ENCODE measurements around the gene EXOC6.

Gene EXOC6

DNA sequence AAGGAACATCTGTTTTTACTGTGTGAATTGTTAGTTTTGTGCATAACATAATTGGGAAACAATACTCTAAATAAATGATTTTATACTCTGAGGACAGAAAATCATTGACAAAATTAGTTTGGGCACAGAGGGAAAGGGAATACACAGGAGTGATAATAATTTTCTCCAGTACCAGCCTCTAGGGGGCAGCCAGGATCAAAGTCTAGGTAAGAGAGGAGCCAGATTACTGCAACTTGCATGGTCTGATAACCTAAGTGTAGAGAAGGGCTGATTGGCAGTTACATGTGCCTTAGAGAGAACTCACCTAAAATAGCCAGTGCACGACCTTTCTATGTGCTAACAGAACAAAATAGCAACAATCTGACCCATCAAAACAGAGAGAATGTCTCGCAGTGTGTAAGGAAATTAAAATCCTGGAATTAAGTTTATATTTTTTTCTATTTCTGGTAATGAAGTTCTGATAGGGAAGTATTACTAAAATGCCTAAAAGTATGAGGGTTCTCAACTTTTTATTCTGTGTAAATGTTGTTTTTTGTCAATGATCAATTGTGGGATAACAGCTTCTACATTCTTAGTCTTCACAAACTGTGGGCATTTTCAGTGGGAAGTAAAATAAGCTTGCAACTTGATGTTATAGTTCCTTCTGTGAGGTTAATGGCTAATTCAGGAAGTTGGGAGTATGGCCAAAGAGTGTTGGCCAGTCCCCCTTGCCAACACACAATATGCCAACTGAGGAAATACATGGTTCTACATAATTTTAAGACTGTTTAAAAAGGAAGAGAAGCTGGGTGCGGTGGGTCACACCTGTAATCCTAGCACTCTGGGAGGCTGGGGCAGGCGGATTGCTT is 66.4 kb downstream of the EXOC6 start:
- H3K36me3 ChIP-seq (ENCODE audit: control insufficient read depth, insufficient read depth, low read length) = no peaks in the 10 kb centered on the region
- TF ChIP-seq, protein P1, sequence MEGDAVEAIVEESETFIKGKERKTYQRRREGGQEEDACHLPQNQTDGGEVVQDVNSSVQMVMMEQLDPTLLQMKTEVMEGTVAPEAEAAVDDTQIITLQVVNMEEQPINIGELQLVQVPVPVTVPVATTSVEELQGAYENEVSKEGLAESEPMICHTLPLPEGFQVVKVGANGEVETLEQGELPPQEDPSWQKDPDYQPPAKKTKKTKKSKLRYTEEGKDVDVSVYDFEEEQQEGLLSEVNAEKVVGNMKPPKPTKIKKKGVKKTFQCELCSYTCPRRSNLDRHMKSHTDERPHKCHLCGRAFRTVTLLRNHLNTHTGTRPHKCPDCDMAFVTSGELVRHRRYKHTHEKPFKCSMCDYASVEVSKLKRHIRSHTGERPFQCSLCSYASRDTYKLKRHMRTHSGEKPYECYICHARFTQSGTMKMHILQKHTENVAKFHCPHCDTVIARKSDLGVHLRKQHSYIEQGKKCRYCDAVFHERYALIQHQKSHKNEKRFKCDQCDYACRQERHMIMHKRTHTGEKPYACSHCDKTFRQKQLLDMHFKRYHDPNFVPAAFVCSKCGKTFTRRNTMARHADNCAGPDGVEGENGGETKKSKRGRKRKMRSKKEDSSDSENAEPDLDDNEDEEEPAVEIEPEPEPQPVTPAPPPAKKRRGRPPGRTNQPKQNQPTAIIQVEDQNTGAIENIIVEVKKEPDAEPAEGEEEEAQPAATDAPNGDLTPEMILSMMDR (IDR thresholded peaks at IDR 0.05; ENCODE audit: insufficient read depth, low read length, poor library complexity, severe bottlenecking) = peak; percentile 76
- peak; percentile 16 for DNase-seq (ENCODE audit: extremely low read depth, insufficient read length)
- H3K4me3 ChIP-seq (replicated peaks; ENCODE audit: low read depth, low read length) = no peak overlapping the region
- H3K27me3 ChIP-seq (replicated peaks; ENCODE audit: control insufficient read depth, insufficient read depth, low read length) = no peaks in the 10 kb centered on the region

DNA sequence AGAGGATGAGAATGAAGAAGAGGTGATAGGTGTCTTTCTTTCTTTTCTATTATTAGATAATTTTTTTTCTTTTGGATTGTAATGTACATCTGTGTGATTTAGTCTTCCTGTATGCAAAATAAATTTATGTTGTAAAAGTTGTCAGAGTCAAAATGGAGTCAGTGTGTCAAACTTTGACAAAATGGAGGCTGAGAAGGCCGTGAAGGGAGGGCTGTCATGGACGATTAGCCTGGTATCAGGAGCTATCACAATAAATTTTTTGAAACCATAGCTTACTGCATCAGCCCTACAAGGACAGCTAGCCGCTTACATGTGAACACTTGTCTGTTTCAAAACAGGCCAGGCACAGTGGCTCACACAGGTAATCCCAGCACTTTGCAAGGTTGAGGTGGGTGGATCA is 67.6 kb downstream of the EXOC6 start:
- H3K36me3 ChIP-seq (ENCODE audit: control insufficient read depth, insufficient read depth, low read length) = no peaks in the 10 kb centered on the region
- TF ChIP-seq, protein P1 (IDR thresholded peaks at IDR 0.05; ENCODE audit: insufficient read depth, low read length, poor library complexity, severe bottlenecking) = no peak
- no peaks in the 10 kb centered on the region for H3K27me3 ChIP-seq (replicated peaks; ENCODE audit: control insufficient read depth, insufficient read depth, low read length)
- H3K4me3 ChIP-seq (replicated peaks; ENCODE audit: low read depth, low read length) = no peak overlapping the region
- no peak for DNase-seq (ENCODE audit: extremely low read depth, insufficient read length)

DNA sequence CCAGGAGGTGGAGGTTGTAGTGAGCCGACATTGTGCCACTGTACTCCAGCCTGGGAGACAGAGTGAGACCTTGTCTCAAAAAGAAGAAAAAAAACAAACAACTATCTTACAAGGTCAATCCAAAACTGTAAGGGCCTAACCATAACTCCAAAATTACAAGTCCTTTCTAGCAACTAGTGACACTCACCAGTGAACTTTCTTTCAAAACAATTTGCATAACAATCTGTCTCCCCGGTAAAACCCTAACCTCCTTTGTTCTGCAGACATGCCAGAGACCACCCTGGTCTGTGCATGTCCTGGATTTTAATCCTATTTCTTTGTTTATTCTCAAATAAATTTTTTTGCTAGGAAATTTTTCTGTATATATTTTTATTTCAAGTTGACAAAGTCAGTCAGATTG is 68.1 kb downstream of the EXOC6 start:
- DNase-seq (ENCODE audit: extremely low read depth, insufficient read length) = no peak
- H3K36me3 ChIP-seq (ENCODE audit: control insufficient read depth, insufficient read depth, low read length) = no peaks in the 10 kb centered on the region
- H3K27me3 ChIP-seq (replicated peaks; ENCODE audit: control insufficient read depth, insufficient read depth, low read length) = no peaks in the 10 kb centered on the region
- H3K4me3 ChIP-seq (replicated peaks; ENCODE audit: low read depth, low read length) = no peak overlapping the region
- TF ChIP-seq, protein P1 (IDR thresholded peaks at IDR 0.05; ENCODE audit: insufficient read depth, low read length, poor library complexity, severe bottlenecking) = no peak

DNA sequence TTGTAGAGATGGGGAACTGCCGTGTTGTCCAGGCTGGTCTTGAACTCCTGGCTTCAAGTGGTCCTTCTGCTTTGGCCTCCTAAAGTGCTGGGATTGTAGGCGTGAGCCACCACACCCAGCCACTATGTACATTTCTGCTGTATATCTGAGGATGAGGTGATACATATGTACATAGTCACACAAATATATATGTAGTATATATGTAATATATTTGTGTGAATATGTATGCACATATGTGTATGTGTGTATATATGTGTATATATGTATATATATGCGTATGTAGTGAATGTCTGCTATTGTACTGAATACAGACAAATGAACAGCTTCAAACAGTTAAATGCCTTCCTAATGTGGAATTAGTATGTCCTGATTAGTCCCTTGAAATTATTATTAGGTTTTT is 70.3 kb downstream of the EXOC6 start:
- DNase-seq (ENCODE audit: extremely low read depth, insufficient read length) = no peak
- TF ChIP-seq, protein P1 (IDR thresholded peaks at IDR 0.05; ENCODE audit: insufficient read depth, low read length, poor library complexity, severe bottlenecking) = no peak
- no peaks in the 10 kb centered on the region for H3K27me3 ChIP-seq (replicated peaks; ENCODE audit: control insufficient read depth, insufficient read depth, low read length)
- no peak overlapping the region for H3K4me3 ChIP-seq (replicated peaks; ENCODE audit: low read depth, low read length)
- H3K36me3 ChIP-seq (ENCODE audit: control insufficient read depth, insufficient read depth, low read length) = no peaks in the 10 kb centered on the region

DNA sequence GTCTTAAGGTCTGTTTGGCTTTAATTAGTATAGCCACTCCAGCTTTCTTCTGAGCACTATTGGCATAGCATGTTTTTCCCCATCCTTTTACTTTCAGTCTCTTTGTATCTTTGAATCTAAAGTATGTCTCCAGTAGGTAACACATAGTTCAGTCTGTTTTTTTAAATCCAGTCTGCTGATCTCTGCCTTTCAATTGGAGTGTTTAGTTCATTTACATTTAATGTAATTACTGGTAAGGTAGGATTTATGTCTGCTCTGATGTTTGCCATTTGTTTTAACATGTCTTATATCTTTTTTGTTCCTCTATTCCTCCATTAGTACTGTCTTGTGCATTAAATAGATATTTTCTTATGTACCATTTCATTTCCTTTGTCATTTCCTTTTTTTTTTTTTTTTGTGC is 72.5 kb downstream of the EXOC6 start:
- Histone ChIP-seq H3K36me3 (ENCODE audit: control insufficient read depth, insufficient read depth, low read length) (no peaks in the 10 kb centered on the region), H3K27me3 (replicated peaks; ENCODE audit: control insufficient read depth, insufficient read depth, low read length) (no peaks in the 10 kb centered on the region), H3K4me3 (replicated peaks; ENCODE audit: low read depth, low read length) (no peak overlapping the region)
- no peak for DNase-seq (ENCODE audit: extremely low read depth, insufficient read length)
- TF ChIP-seq, protein P1 (IDR thresholded peaks at IDR 0.05; ENCODE audit: insufficient read depth, low read length, poor library complexity, severe bottlenecking) = no peak

All from GM06990 (cell line).